ENCODE measurements around the gene GULP1. TPM values are rescaled to one million over a fixed set of nuclear protein-coding genes. Genes with fewer than 3 reads are reported as not detected.

The GULP1 gene
- total RNA-seq, 1 experiment from 2014 or later = 140 TPM

DNA sequence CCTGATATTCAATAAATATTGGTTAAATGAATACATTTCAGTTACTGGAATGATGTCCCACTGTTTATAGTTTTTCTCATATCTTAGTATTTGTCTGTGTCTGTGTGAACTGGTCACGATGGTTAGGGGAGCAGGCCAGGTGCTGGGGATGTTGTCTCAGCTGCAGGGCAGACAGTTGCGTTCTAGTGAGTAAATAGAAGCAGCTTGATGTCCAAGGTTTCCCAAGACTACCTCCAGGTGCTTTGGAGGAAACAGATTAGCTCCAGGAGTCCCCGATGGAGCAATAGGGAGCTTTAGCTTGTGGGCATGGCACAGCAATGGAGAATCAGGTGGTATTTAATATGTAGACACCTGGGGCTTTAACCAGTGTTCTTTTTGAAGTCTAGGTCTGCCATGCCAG, 75.5 kb downstream of the GULP1 start:
- no peak overlapping the region for H4K91ac ChIP-seq (ENCODE audit: insufficient read length, low read depth, low read length)
- Mint-ChIP-seq H3K4me1 (peaks cover 60 to 66% of the 10 kb centered on the region in 2 experiments), H3K27me3 (ENCODE audit: low read depth) (no peaks in the 10 kb centered on the region), H3K36me3 (ENCODE audit: insufficient read depth in 1 of 3, low read depth in 3 of 3) (peaks cover 0 to 5% (median 0%) of the 10 kb centered on the region in 3 experiments; a peak in 3 of 7 replicates), H3K4me3 (no peak overlapping the region), H3K9me3 (no peaks in the 10 kb centered on the region), H3K27ac (peak overlapping the region; percentile 20 to 90 (median 57); a peak in 3 of 7 replicates)
- no peak overlapping the region for H3K4me2 ChIP-seq (ENCODE audit: insufficient read depth, insufficient read length, low read length)
- no peak overlapping the region for H4K8ac ChIP-seq (replicated peaks; ENCODE audit: insufficient read length, low read depth, low read length)
- no peak overlapping the region for H3K56ac ChIP-seq (ENCODE audit: insufficient read length, low read depth, low read length)
- H4K20me1 ChIP-seq (ENCODE audit: control insufficient read depth, insufficient read depth, insufficient read length) = no peaks in the 10 kb centered on the region
- TF ChIP-seq, protein P1, sequence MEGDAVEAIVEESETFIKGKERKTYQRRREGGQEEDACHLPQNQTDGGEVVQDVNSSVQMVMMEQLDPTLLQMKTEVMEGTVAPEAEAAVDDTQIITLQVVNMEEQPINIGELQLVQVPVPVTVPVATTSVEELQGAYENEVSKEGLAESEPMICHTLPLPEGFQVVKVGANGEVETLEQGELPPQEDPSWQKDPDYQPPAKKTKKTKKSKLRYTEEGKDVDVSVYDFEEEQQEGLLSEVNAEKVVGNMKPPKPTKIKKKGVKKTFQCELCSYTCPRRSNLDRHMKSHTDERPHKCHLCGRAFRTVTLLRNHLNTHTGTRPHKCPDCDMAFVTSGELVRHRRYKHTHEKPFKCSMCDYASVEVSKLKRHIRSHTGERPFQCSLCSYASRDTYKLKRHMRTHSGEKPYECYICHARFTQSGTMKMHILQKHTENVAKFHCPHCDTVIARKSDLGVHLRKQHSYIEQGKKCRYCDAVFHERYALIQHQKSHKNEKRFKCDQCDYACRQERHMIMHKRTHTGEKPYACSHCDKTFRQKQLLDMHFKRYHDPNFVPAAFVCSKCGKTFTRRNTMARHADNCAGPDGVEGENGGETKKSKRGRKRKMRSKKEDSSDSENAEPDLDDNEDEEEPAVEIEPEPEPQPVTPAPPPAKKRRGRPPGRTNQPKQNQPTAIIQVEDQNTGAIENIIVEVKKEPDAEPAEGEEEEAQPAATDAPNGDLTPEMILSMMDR (conservative IDR thresholded peaks at IDR 0.05) = no peak
- no peak overlapping the region for H2BK5ac ChIP-seq (ENCODE audit: insufficient read length, low read length)
- peaks cover 16% of the 10 kb centered on the region for H3K79me1 ChIP-seq (ENCODE audit: insufficient read depth, low read depth, low read length, poor library complexity, severe bottlenecking)
- H3K23ac ChIP-seq (ENCODE audit: insufficient read length, low read depth, low read length) = no peak overlapping the region
- H3K4me1 ChIP-seq (ENCODE audit: insufficient read depth, low read length) = peaks cover 15% of the 10 kb centered on the region
- no peak overlapping the region for H3K27ac ChIP-seq (ENCODE audit: insufficient read length, low read depth, low read length)
- WGBS (ENCODE audit: extremely low coverage, insufficient read length, low lambda C conversion rate) = no CpG with 5 or more reads among the region's 3 CpGs
- no peaks in the 10 kb centered on the region for H3K9me3 ChIP-seq (ENCODE audit: control insufficient read depth, low read depth, low read length)
- no peak overlapping the region for H2BK20ac ChIP-seq (ENCODE audit: low read depth, low read length, poor library complexity, severe bottlenecking)
- DNase-seq = no peak
- no peaks in the 10 kb centered on the region for H3K23me2 ChIP-seq (ENCODE audit: insufficient read length, low read depth, low read length, poor library complexity, severe bottlenecking)
- H3K18ac ChIP-seq (ENCODE audit: insufficient read length, low read depth, low read length) = no peak overlapping the region
- no peak overlapping the region for H2BK120ac ChIP-seq (ENCODE audit: low read depth, low read length, poor library complexity, severe bottlenecking)
- H3K4ac ChIP-seq (ENCODE audit: low read depth, low read length) = no peak overlapping the region
- H3T11ph ChIP-seq (ENCODE audit: low read length) = no peak overlapping the region
- no peak overlapping the region for H3K9ac ChIP-seq (ENCODE audit: extremely low read depth, insufficient read length, low read length)
- H4K5ac ChIP-seq (ENCODE audit: insufficient read length, low read depth, low read length) = no peak overlapping the region
- no peak overlapping the region for H2AK5ac ChIP-seq (ENCODE audit: insufficient read length, low read length)
- no peak overlapping the region for H2AFZ ChIP-seq (ENCODE audit: low read length)
- peaks cover 42% of the 10 kb centered on the region for H3K79me2 ChIP-seq (ENCODE audit: insufficient read depth, low read length)
- H2BK15ac ChIP-seq (ENCODE audit: low read depth, low read length) = no peak overlapping the region
- no peaks in the 10 kb centered on the region for H3K27me3 ChIP-seq (ENCODE audit: insufficient read depth, low read length)
- no peak overlapping the region for H3K14ac ChIP-seq (ENCODE audit: insufficient read depth, low read length)
- H2BK12ac ChIP-seq (ENCODE audit: insufficient read length, low read depth, low read length) = no peak overlapping the region
